ENCODE measurements around the gene RTP5.
"Not testable (repeated sequence)": the region's sequence is repeated elsewhere in the genome, so short reads cannot be mapped to it uniquely, and the experiment has no call there.

The RTP5 gene

GRCh38 chr2:241922411-241922810 is 52.9 kb downstream of the RTP5 start:
- no peak for DNase-seq (ENCODE audit: low read depth in 1 of 2, low spot score in 1 of 2)

DNA sequence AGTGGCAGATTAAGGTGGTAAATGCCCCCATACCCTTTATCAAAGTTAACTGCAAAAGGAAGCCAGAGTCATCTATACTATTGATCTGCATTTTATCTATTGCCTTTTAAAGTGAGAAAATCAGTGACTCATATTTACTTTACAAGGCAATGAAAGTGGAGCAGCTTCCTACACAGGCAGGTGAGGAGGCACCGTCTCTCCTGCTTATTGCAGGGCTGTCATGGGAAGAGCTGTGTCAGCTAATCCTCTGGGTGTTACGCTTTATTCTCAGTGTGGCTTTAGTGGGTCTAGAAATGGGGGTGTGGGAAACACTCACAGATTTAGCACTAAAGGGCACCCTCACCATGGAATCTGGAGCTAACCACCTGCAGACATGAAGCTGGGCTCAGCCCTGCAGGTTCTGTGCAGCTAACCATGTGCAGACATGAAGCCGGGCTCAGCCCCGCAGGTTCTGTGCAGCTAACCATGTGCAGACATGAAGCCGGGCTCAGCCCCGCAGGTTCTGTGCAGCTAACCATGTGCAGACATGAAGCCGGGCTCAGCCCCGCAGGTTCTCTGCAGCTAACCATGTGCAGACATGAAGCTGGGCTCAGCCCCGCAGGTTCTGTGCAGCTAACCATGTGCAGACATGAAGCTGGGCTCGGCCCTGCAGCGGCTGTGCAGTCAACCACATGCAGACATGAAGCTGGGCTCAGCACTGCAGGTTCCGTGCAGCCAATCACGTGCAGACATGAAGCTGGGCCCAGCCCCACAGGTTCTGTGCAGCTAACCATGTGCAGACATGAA is 53.5 kb downstream of the RTP5 start:
- DNase-seq (ENCODE audit: low read depth in 1 of 2, low spot score in 1 of 2) = not testable (repeated sequence)

Measured in activated T-helper 1 cell treated with anti-CD3 and anti-CD28 coated beads, Interleukin-2, amount 50 U/mL, for 16 hours (primary cell).